Small intestine (tissue), 7 donors: ENCODE data around the gene PGM5. TPM values are rescaled to one million over a fixed set of nuclear protein-coding genes. Genes with fewer than 3 reads are reported as not detected.
A peak's percentile ranks its signal among the peaks of the same experiment; 100 is the strongest.

ENCODE experiments used
- DNase-seq, 2 donors: peaks; one replicate each; pipeline versions ENCODE4 v3.0.0 to v3.0.0-alpha.2; 2013
- FAIRE-seq: peaks from 2 replicates; lab custom pipeline; 2012; peaks lifted over from hg19 to GRCh38; lab: Jason Lieb, UNC
- H3K27ac ChIP-seq, 3 donors: one replicate each; pipeline ENCODE4 v1.5.1; 2013; ENCODE audit warnings: low read length in 2 of 3, mild to moderate bottlenecking in 2 of 3, control low read depth in 1 of 3, inconsistent platforms in 1 of 3, low read depth in 1 of 3, moderate library complexity in 1 of 3
- H3K27me3 ChIP-seq, 3 donors: one replicate each; pipeline ENCODE4 v1.6.1; 2013; ENCODE audit warnings: low read length in 3 of 3, inconsistent platforms in 1 of 3; ENCODE audit not compliant: control insufficient read depth in 3 of 3, insufficient read depth in 3 of 3
- H3K36me3 ChIP-seq, 3 donors: one replicate each; pipeline ENCODE4 v1.6.1; 2013; ENCODE audit warnings: low read length in 3 of 3, inconsistent platforms in 1 of 3, low read depth in 1 of 3, mild to moderate bottlenecking in 1 of 3, moderate library complexity in 1 of 3; ENCODE audit not compliant: control insufficient read depth in 3 of 3, insufficient read depth in 2 of 3
- H3K4me1 ChIP-seq, 3 donors: one replicate each; pipeline ENCODE4 v1.6.1; 2013; ENCODE audit warnings: low read length in 2 of 3, inconsistent platforms in 1 of 3, low read depth in 1 of 3, mild to moderate bottlenecking in 1 of 3, moderate library complexity in 1 of 3; ENCODE audit not compliant: control insufficient read depth in 3 of 3, insufficient read depth in 2 of 3
- H3K4me3 ChIP-seq, 3 donors: one replicate each; pipeline ENCODE4 v1.5.1; 2013; ENCODE audit warnings: low read length in 3 of 3, control low read depth in 1 of 3, inconsistent platforms in 1 of 3, low read depth in 1 of 3, mild to moderate bottlenecking in 1 of 3, moderate library complexity in 1 of 3
- H3K9me3 ChIP-seq, 2 donors: one replicate each; pipeline ENCODE4 v1.6.1; 2013; ENCODE audit warnings: low read depth in 1 of 2, low read length in 1 of 2; ENCODE audit not compliant: control insufficient read depth in 2 of 2, insufficient read depth in 1 of 2
- WGBS, 3 donors: extraction: QIAGEN DNeasy Blood & Tissue Kit; methylation state at CpG; one replicate each; pipeline ENCODE4 v1.1.7; 2013; 5-methylcytosine and 5-hydroxymethylcytosine counted together
- polyA plus RNA-seq, 4 donors: library from polyadenylated mRNA; stranded (reverse) in 3 of 4; unstranded in 1 of 4; fragments of 200-250 nt in 3 of 4; fragments of 120-200 nt in 1 of 4; gene quantifications; one replicate each; pipeline versions ENCODE4 v1.2.1 to v1.2.3, GENCODE V29; 2013
- donor health status: healthy with polysubstance abuse.
- donor health status: control.
- donor health status: control.
- donor health status: Bipolar disorder and iron deficiency.
- donor health status: healthy.

Gene PGM5
- polyA plus RNA-seq, 4 donors: 1.6 to 21.8 (median 6.7) TPM

DNA sequence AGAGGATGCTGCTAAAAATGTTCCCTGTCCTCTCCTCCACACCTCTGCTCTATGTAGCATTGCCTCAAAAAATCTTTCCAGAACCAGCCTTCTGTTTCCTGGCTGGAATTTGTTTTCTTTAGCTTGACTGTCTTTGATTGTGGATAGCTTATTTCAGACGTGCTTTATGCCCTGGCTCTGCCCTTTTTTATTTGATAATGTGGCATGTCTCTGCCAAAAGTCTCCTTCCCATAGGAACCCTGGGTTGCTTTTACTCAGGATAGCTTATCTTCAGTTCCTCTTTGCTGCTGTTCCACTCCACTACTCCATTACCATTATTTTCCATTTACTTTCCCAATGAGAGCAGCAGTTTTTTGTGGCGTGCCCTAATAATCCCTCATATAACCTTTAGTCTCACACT, 185.2 kb downstream of the PGM5 start:
- no peak overlapping the region for H3K4me3 ChIP-seq
- H3K27me3 ChIP-seq: no peaks in the 10 kb centered on the region
- H3K27ac ChIP-seq: peak overlapping the region in 1 of 3 donors; percentile 72
- no peaks in the 10 kb centered on the region for H3K36me3 ChIP-seq
- peak in 1 of 2 donors; percentile 33 for DNase-seq
- FAIRE-seq: no peak
- H3K9me3 ChIP-seq: no peaks in the 10 kb centered on the region
- peaks cover 0 to 31% (median 4%) of the 10 kb centered on the region in 3 donors for H3K4me1 ChIP-seq
- WGBS, 3 donors: 9 to 34% (median 21%) methylated on average over 2 of the region's 2 CpGs

DNA sequence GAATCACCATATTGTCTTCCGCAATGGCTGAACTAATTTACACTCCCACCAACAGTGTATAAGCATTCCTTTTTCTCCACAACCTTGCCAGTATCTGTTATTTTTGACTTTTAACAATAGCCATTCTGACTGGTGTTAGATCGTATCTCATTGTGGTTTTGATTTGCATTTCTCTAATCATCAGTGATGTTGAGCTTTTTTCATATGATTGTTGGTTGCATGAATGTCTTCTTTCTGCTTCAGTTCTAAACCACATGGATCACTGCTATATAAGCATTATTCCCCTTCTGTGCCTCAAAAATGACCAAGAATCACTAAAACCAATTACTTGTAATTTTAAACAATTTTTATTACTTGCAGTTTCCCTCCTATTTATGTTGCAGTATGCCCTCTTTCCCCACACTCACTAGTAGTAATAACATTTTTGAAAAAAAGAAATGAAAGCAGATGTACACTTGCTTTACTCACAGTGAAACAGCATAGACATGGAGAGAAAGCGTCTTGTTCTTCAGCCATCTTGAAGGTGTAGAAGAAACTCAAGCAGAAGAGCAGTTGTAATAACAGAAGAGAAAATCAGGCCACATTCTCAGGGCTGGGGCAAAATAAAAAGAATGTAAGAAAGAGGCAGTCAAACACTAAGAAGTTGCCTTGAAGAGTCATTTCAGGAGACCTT, 188.8 kb downstream of the PGM5 start:
- no peak for FAIRE-seq
- WGBS, 3 donors: 87 to 94% (median 90%) methylated on average over 3 of the region's 3 CpGs
- Histone ChIP-seq H3K36me3 (no peaks in the 10 kb centered on the region), H3K4me1 (peaks cover 4 to 24% (median 4%) of the 10 kb centered on the region in 3 donors), H3K4me3 (no peak overlapping the region), H3K27ac (no peak overlapping the region), H3K9me3 (no peaks in the 10 kb centered on the region), H3K27me3 (no peaks in the 10 kb centered on the region)
- DNase-seq: no peak

DNA sequence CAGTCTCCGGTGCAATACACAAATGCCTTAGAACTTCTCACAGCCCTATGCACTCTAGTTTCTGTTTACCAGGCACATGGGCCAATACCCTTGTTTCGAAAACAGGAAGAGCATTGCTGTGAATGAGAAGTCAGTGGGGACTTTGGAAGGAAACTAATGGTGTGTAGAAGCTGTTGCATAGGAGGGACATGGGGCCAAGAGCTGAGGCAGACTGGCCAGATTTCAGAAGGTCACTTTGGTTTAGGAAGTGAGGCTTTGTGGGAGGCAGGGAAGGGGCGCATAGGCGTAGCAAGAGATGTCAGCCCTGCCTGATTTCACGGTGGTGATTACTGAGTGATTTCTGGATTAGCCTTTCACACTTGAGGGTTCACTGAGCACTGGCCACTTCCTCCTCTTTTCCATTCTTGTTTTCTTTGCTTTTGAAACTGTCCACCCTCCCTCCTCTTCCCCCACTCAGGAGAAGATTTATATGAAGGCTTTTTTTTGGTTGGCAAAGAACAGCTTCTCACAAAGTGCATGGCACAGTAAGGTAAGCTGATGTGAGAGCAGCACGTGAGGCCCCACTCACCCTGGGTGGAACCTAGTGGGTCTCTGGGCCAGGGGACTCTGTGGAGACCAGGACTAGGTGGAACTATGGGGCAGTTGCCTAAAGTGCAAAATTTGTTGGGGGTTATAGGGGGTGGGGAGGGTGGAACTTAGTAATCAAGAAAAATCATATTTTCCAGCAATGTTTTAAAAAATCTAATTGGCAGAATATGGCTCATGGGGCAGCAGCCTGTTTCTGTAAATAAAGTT, 190.4 kb downstream of the PGM5 start:
- no peak for FAIRE-seq
- H3K27me3 ChIP-seq: no peaks in the 10 kb centered on the region
- peaks cover 0 to 15% (median 4%) of the 10 kb centered on the region in 3 donors for H3K4me1 ChIP-seq
- no peak overlapping the region for H3K4me3 ChIP-seq
- H3K27ac ChIP-seq: peak overlapping the region in 2 of 3 donors; percentile 32 to 47
- 42 to 50% (median 48%) methylated on average over 6 of the region's 6 CpGs for WGBS, 3 donors
- H3K36me3 ChIP-seq: no peaks in the 10 kb centered on the region
- DNase-seq: peak; percentile 66 to 68
- H3K9me3 ChIP-seq: no peaks in the 10 kb centered on the region

DNA sequence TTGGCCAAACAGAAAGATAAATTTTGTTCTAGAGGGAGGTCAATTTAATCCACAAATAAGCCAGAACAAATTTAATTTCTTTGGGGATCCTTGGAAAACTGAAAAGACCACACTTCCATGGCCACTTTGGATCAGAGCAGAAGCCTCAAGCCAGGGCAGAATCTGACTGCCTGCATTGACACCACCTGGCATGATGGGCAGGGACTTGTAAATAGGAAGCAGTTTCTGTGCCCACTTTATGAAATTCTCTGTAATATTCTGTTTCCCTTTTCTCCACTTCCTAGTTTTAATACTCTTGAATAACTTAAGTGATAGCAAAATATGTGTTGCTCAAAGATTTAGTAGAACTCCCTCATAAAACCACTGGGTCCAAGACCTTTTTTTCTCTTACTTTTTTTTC, 191.0 kb downstream of the PGM5 start:
- Histone ChIP-seq H3K36me3 (no peaks in the 10 kb centered on the region), H3K4me3 (no peak overlapping the region), H3K27ac (no peak overlapping the region), H3K4me1 (peaks cover 0 to 12% (median 4%) of the 10 kb centered on the region in 3 donors), H3K9me3 (no peaks in the 10 kb centered on the region), H3K27me3 (no peaks in the 10 kb centered on the region)
- no peak for DNase-seq
- no peak for FAIRE-seq

DNA sequence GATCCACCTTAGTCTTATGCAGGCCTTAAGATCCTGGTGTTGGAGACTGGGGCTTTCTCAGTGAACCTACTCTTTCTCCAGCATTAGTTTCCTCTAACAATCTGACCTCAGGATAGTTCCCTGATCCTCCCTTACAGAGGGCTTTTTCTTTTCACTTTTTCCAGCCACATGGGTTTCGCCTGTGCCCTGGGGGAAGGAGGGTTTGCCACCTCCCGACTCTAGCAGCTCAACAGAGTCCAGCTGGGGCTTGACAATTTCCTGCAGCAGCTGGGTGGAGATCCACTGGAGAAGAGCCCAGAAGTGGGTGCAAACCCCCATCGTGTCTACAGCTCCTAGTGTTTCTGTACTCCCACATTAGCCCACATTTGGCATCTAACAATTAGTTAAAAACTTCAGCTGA, 191.8 kb downstream of the PGM5 start:
- no peak overlapping the region for H3K27ac ChIP-seq
- H3K9me3 ChIP-seq: no peaks in the 10 kb centered on the region
- H3K4me1 ChIP-seq: peaks cover 0 to 12% (median 4%) of the 10 kb centered on the region in 3 donors
- H3K27me3 ChIP-seq: no peaks in the 10 kb centered on the region
- no peak overlapping the region for H3K4me3 ChIP-seq
- FAIRE-seq (no peak), DNase-seq (no peak)
- no peaks in the 10 kb centered on the region for H3K36me3 ChIP-seq
- 46 to 56% (median 47%) methylated on average over 3 of the region's 3 CpGs for WGBS, 3 donors

DNA sequence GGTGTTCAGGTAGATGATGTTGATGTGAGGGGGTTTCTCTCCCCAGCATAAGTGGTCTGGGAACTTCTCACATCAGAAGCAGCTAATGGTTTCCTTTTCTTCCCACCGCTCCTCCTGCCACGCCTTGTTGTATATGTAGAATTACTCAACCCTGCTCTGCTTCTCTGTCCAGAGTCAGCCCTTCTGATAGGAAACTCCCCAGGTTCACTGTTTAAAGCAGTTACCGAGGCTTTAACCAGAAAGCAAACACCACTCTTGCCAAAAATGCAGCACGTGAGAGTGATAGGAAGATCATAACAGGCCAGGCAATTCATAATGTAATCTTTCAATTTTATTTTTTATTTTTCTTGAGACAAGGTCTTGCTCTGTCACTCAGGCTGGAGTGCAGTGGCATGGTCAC, 194.8 kb downstream of the PGM5 start:
- no peaks in the 10 kb centered on the region for H3K27me3 ChIP-seq
- H3K4me1 ChIP-seq: peaks cover 0 to 12% (median 4%) of the 10 kb centered on the region in 3 donors
- no peak overlapping the region for H3K4me3 ChIP-seq
- 16 to 53% (median 17%) methylated on average over 4 of the region's 4 CpGs for WGBS, 3 donors
- no peaks in the 10 kb centered on the region for H3K9me3 ChIP-seq
- DNase-seq (peak; percentile 75 to 84), FAIRE-seq (no peak)
- peak overlapping the region in 1 of 3 donors; percentile 47 for H3K27ac ChIP-seq
- H3K36me3 ChIP-seq: no peaks in the 10 kb centered on the region

DNA sequence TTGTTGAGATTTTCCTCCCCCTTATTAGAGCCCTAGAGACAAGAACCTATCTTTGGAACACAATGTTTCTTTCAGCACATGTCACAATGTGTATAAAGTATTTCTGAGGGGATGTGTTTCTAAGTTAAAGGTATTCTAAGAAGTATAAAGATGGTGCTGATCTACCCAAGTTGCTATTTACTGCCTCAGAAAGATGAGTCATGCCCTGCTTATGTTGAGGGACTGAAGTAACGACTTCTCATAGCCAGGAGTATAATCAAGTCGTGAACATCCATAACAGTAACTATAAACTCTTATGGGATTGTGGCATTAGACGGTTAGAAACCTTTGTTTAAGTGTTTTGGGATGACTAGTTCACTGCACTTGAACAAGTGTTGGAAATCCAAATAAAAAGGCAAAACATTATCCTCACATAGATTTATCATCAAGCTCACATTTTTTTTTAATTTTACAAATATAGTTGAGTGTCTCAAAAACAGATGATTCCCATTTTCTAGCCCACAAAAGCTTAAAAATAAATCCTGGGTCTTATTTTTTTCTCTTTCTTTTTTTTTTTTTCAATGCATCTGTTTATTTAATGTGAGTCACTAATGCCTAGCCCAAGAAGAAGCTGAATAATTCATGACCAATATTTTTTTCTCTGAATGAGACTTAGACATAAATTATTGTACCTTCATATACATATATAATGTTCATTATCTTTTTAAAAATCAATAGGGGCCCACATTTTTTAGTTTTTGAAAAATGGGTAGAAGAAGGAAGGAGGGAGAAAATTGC, 196.5 kb downstream of the PGM5 start:
- Histone ChIP-seq H3K4me3 (no peak overlapping the region), H3K4me1 (peaks cover 0 to 5% (median 0%) of the 10 kb centered on the region in 3 donors), H3K27me3 (no peaks in the 10 kb centered on the region), H3K27ac (no peak overlapping the region), H3K9me3 (no peaks in the 10 kb centered on the region), H3K36me3 (no peaks in the 10 kb centered on the region)
- DNase-seq (peak; percentile 28 to 29), FAIRE-seq (no peak)
- 36 to 51% (median 45%) methylated on average over 3 of the region's 3 CpGs for WGBS, 3 donors

DNA sequence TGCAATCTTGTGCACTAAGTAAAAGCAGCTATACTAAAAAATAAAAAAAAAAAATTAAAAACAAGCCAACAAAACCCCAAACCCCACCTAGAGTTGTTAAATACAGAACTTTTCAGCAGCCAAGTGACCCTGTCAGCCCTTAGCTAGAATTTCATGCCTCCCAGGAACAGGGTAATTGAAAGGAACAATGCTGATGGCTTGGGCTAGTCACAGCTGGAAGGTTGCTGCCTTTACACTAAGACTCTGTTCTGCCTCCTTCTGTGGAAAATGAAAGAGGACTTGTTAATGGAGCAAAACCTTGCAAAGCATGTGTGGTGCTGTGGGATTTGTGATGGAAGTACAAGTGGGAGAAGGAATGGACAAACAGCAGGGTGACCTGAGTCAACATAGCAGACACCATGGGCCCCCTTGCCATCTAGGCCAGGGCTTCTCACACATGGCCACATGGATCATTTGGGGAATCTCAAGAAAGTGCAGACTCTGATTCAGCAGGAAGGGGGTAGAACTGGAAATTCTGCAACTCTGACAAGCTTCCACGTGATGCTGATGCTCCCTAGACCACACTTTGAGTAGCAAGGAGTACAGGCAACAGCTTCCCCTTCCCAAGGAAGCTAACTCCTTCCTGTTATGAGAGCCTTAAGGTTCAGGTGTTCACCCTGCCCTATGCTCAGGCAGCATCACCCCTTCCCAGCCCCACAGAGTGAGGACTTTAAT, 199.2 kb downstream of the PGM5 start:
- H3K4me3 ChIP-seq: no peak overlapping the region
- WGBS, 3 donors: 56 to 94% (median 68%) methylated on average over 1 of the region's 1 CpG
- FAIRE-seq (no peak), DNase-seq (no peak)
- H3K36me3 ChIP-seq: no peaks in the 10 kb centered on the region
- H3K27ac ChIP-seq: no peak overlapping the region
- H3K27me3 ChIP-seq: no peaks in the 10 kb centered on the region
- H3K4me1 ChIP-seq: peaks cover 0 to 8% (median 0%) of the 10 kb centered on the region in 3 donors
- H3K9me3 ChIP-seq: no peaks in the 10 kb centered on the region
